Measurements from ENCODE around the gene PRAMEF11.

- TF ChIP-seq CTCF (conservative IDR thresholded peaks at IDR 0.05; ENCODE audit: low read length) (no peak), EZH2phosphoT487 (IDR thresholded peaks at IDR 0.05; ENCODE audit: borderline replicate concordance, low read depth, low read length) (no peak)
These were observed 31.5 kb downstream of the PRAMEF11 start for GRCh38 chr1:12799730-12800129.

Data from OCI-LY7 (cell line).